AG09319 (cell line): ENCODE results near the gene CTDP1.

Source experiments
- DNase-seq: peaks from one replicate; pipeline ENCODE4 v3.0.0-alpha.2; 2010; ENCODE audit warnings: low read depth; ENCODE audit errors: extremely low read depth
- CTCF ChIP-seq: IDR thresholded peaks from 2 replicates; pipeline ENCODE4 v1.5.1; 2011; ENCODE audit warnings: low read depth, mild to moderate bottlenecking, inconsistent platforms, low read length, moderate library complexity

Gene CTDP1

GRCh38 chr18:79776674-79777073 lies 97.1 kb downstream of the CTDP1 start:
- DNase-seq = no peak
- no peak for TF ChIP-seq CTCF

GRCh38 chr18:79778291-79778791 lies 98.7 kb downstream of the CTDP1 start:
- no peak for TF ChIP-seq CTCF
- DNase-seq = no peak

GRCh38 chr18:79779021-79779699 lies 99.6 kb downstream of the CTDP1 start:
- no peak for DNase-seq
- TF ChIP-seq CTCF = no peak

- DNase-seq = no peak
- TF ChIP-seq CTCF = no peak
These were observed 100.1 kb downstream of the CTDP1 start for GRCh38 chr18:79779700-79780190.

GRCh38 chr18:79780547-79780946 lies 100.9 kb downstream of the CTDP1 start:
- no peak for TF ChIP-seq CTCF
- no peak for DNase-seq

GRCh38 chr18:79781331-79781941 lies 101.8 kb downstream of the CTDP1 start:
- no peak for DNase-seq

More at GRCh38 chr18:79781331-79781941, 101.8 kb downstream of the CTDP1 start:
- no peak for TF ChIP-seq CTCF
